Lung (tissue), 12 donors: ENCODE measurements around the gene ZNF236. TPM values are rescaled to one million over a fixed set of nuclear protein-coding genes. Genes with fewer than 3 reads are reported as not detected.

ENCODE experiments used
- ATAC-seq: fragments of 200-7000 bp; cut with Tn5 transposase; one replicate; pipeline ENCODE4 v1.9.1; 2020; ENCODE audit warnings: moderate number of reproducible peaks; ENCODE audit not compliant: insufficient read depth, low FRiP score
- DNase-seq, 3 donors: peaks; one replicate each; pipeline ENCODE4 v3.0.0-alpha.2; 2013 to 2017
- H3K27ac ChIP-seq, 2 donors: one replicate each; pipeline ENCODE4 v1.5.1; 2013; ENCODE audit warnings: mild to moderate bottlenecking in 2 of 2, moderate library complexity in 2 of 2, control low read depth in 1 of 2, inconsistent platforms in 1 of 2, low read depth in 1 of 2, low read length in 1 of 2
- H3K27me3 ChIP-seq, 3 donors: one replicate each; pipeline ENCODE4 v1.5.1; 2013; ENCODE audit warnings: low read length in 2 of 3; ENCODE audit not compliant: control insufficient read depth in 3 of 3, insufficient read depth in 3 of 3
- H3K36me3 ChIP-seq, 4 donors: one replicate each; pipeline ENCODE4 v1.5.1; 2013; ENCODE audit warnings: low read length in 4 of 4, mild to moderate bottlenecking in 1 of 4, moderate library complexity in 1 of 4; ENCODE audit not compliant: control insufficient read depth in 4 of 4, insufficient read depth in 4 of 4
- H3K4me1 ChIP-seq, 5 donors: one replicate each; pipeline ENCODE4 v1.5.1; 2013; ENCODE audit warnings: low read length in 5 of 5, mild to moderate bottlenecking in 2 of 5, moderate library complexity in 1 of 5; ENCODE audit not compliant: control insufficient read depth in 5 of 5, insufficient read depth in 5 of 5
- H3K4me3 ChIP-seq: one replicate; pipeline ENCODE4 v1.5.1; 2013; ENCODE audit warnings: mild to moderate bottlenecking, control low read depth, moderate library complexity
- H3K9ac ChIP-seq, 2 donors: one replicate each; pipeline ENCODE4 v1.5.1; 2013; ENCODE audit warnings: low read length in 2 of 2, control low read depth in 1 of 2; ENCODE audit not compliant: insufficient read depth in 1 of 2
- H3K9me3 ChIP-seq, 4 donors: one replicate each; pipeline ENCODE4 v1.5.1; 2013; ENCODE audit warnings: low read length in 3 of 4, mild to moderate bottlenecking in 1 of 4, moderate library complexity in 1 of 4; ENCODE audit not compliant: control insufficient read depth in 4 of 4, insufficient read depth in 3 of 4
- CTCF ChIP-seq: IDR thresholded peaks from 2 replicates; pipeline ENCODE4 v1.5.1; 2012; ENCODE audit warnings: mild to moderate bottlenecking; ENCODE audit errors: control extremely low read depth, extremely low read depth
- WGBS, 2 donors: extraction: QIAGEN DNeasy Blood & Tissue Kit; methylation state at CpG; one replicate each; pipeline ENCODE4 v1.1.7; 2013; 5-methylcytosine and 5-hydroxymethylcytosine counted together
- polyA plus RNA-seq, 2 donors: library from polyadenylated mRNA; stranded (reverse); fragments of 200-250 nt; gene quantifications; one replicate each; pipeline ENCODE4 v1.2.1, GENCODE V29; 2013
- total RNA-seq, 2 donors: library from RNA; depleted of rRNA in 1 of 2; stranded (reverse); fragments of >200 nt in 1 of 2; gene quantifications; one replicate each; pipeline ENCODE4 v1.2.1, GENCODE V29; 2014 to 2021
- donor health status: control.
- donor health status: control.
- donor health status: Bipolar disorder and iron deficiency.
- donor health status: healthy.
- donor health status: DM: yes; HTN: yes; CAD: no.

The ZNF236 gene
- total and polyA plus RNA-seq, 4 donors, result 2.4 to 23.1 (median 8.8) TPM

- peaks cover 0 to 3% (median 0%) of the 10 kb centered on the region in 5 donors for H3K4me1 ChIP-seq
- ATAC-seq, result no peak
Observed at GRCh38 chr18:77004555-77005380, 182.4 kb downstream of the ZNF236 start.

GRCh38 chr18:77005651-77006195 lies 183.4 kb downstream of the ZNF236 start:
- Histone ChIP-seq H3K27ac (no peak overlapping the region), H3K27me3 (no peaks in the 10 kb centered on the region), H3K36me3 (peaks cover 0 to 6% (median 0%) of the 10 kb centered on the region in 4 donors), H3K4me1 (peaks cover 0 to 3% (median 0%) of the 10 kb centered on the region in 5 donors), H3K4me3 (no peak overlapping the region), H3K9me3 (no peaks in the 10 kb centered on the region), H3K9ac (no peak overlapping the region)
- no peak for TF ChIP-seq CTCF
- WGBS, 2 donors, result 81 to 87% methylated on average over 11 of the region's 11 CpGs
- ATAC-seq, result no peak
- DNase-seq, result no peak

More at GRCh38 chr18:77004555-77005380, 182.4 kb downstream of the ZNF236 start:
- no peak for DNase-seq
- Histone ChIP-seq H3K9ac (no peak overlapping the region), H3K4me3 (no peak overlapping the region), H3K36me3 (peaks cover 0 to 4% (median 0%) of the 10 kb centered on the region in 4 donors), H3K27ac (peak overlapping the region in 1 of 2 donors; percentile 54), H3K9me3 (no peaks in the 10 kb centered on the region), H3K27me3 (no peaks in the 10 kb centered on the region)
- WGBS, 2 donors, result 34 to 65% methylated on average over 26 of the region's 26 CpGs
- TF ChIP-seq CTCF, result no peak

- Histone ChIP-seq H3K27ac (peak overlapping the region in 1 of 2 donors; percentile 4), H3K4me3 (no peak overlapping the region), H3K27me3 (no peaks in the 10 kb centered on the region), H3K36me3 (peaks cover 0 to 9% (median 0%) of the 10 kb centered on the region in 4 donors), H3K9ac (no peak overlapping the region), H3K4me1 (peaks cover 0 to 3% (median 0%) of the 10 kb centered on the region in 5 donors), H3K9me3 (no peaks in the 10 kb centered on the region)
- DNase-seq (no peak), ATAC-seq (no peak)
- no peak for TF ChIP-seq CTCF
- 60 to 71% methylated on average over 28 to 29 of the region's 29 CpGs for WGBS, 2 donors
Observed at GRCh38 chr18:77006305-77007175, 184.2 kb downstream of the ZNF236 start.
